ENCODE results near the gene KCNC3. TPM values are rescaled to one million over a fixed set of nuclear protein-coding genes. Genes with fewer than 3 reads are reported as not detected.

Gene KCNC3
- total and polyA plus RNA-seq, 10 of the 15 experiments (the other 5 are each of a cell fraction or from before 2014, with no cell fraction given), result 0.08 to 3.8 (median 0.44) TPM; not detected in 2

DNA sequence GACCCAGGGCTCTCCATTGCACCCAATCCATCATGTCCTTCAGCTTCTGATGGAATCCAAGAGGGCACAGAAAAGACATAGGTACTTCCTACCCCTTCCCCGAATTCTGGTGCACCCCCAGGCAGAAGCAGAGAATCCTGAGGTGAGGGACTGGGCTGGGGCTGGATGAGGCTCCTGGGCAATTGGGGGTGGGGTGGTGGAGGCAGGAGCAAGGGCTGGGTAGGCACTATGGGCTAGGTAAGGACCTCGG is 2.7 kb upstream of the KCNC3 start:
- H3K4me1 ChIP-seq (ENCODE audit: control insufficient read depth, insufficient read depth, low read length), result peaks cover 32% of the 10 kb centered on the region
- no peaks in the 10 kb centered on the region; the same call in 2 of the 3 replicates for H3K9me3 ChIP-seq (replicated peaks; ENCODE audit: control insufficient read depth, insufficient read depth, low read length)
- in situ Hi-C loops (cut with MboI) (loop anchor here (25.0 kb wide), 1 partner anchor 1030 kb away; the partner anchor contains the start of genes CLDND2, ETFB and NKG7), intact Hi-C loops (cut with micrococcal nuclease; ENCODE audit: unreplicated experiment) (no loop called here)
- H3K27me3 ChIP-seq (replicated peaks in 1 of 2; ENCODE audit: control insufficient read depth in 2 of 2, insufficient read depth in 2 of 2, low read length in 1 of 2), result peaks cover 0 to 8% of the 10 kb centered on the region in 2 experiments; a peak in 3 of 4 replicates
- POLR2A ChIA-PET, result interaction anchor here (3.1 kb wide), 1 partner anchor 11 kb away, joined by 30 read pairs; no protein-coding TSS in a partner anchor
- H3K27ac ChIP-seq (ENCODE audit: control insufficient read depth, insufficient read depth), result peak overlapping the region; percentile 74
- peaks cover 9 to 17% of the 10 kb centered on the region in 2 experiments; a peak in 3 of 4 replicates for H3K36me3 ChIP-seq (ENCODE audit: control insufficient read depth in 2 of 2, insufficient read depth in 2 of 2, low read length in 1 of 2)
- H3K79me2 ChIP-seq (ENCODE audit: control insufficient read depth, insufficient read depth, low read length), result no peaks in the 10 kb centered on the region
- CTCF ChIA-PET, result interaction anchor here (1.0 to 2.9 kb wide), 2 partner anchors 10 to 184 kb away, joined by 3 to 11 read pairs; no protein-coding TSS in a partner anchor
- H3K4me2 ChIP-seq (ENCODE audit: control insufficient read depth, insufficient read depth), result peak overlapping the region; percentile 95
- TF ChIP-seq CBX3 (IDR thresholded peaks at IDR 0.05; ENCODE audit: borderline replicate concordance, low read depth) (no peak), TBL1XR1 (IDR thresholded peaks at IDR 0.05; ENCODE audit: low read depth, low read length) (no peak), POLR2A (IDR thresholded peaks at IDR 0.05; ENCODE audit: low read depth, low read length) (0 out of 2 replicates have a peak, but pooled peaks have one; percentile 62), SMAD1 (IDR thresholded peaks at IDR 0.05; ENCODE audit: low read depth, partially characterized antibody) (no peak)
- TSS peak; percentile 66 for BruUV-seq (replicated peaks)
- H3K4me3 ChIP-seq, result peak overlapping the region; percentile 66
- FAIRE-seq, result no peak
- 0% methylated on average over 2 of the region's 2 CpGs for WGBS (ENCODE audit: insufficient coverage, insufficient replicate concordance, low lambda C conversion rate, missing lambda C conversion rate)
- no peak for DNase-seq (ENCODE audit: low read depth, low spot score)
- SMC1A ChIA-PET (ENCODE audit: uncharacterized antibody, unreplicated experiment), result interaction anchor here (2.7 to 3.7 kb wide), 3 partner anchors 9 to 26 kb away, joined by 8 to 49 read pairs (median 13); no protein-coding TSS in a partner anchor
- ATAC-seq, result no peak
- peak overlapping the region; percentile 36 for H3K9ac ChIP-seq (ENCODE audit: control insufficient read depth, insufficient read depth, low read length)
- H2AFZ ChIP-seq (ENCODE audit: control insufficient read depth, low read depth, low read length), result no peak overlapping the region
- RAD21 ChIA-PET (ENCODE audit: unreplicated experiment), result interaction anchor here (2.6 kb wide), 1 partner anchor 11 kb away, joined by 20 read pairs; no protein-coding TSS in a partner anchor
- no peaks in the 10 kb centered on the region for H4K20me1 ChIP-seq (ENCODE audit: control insufficient read depth, insufficient read depth)

DNA sequence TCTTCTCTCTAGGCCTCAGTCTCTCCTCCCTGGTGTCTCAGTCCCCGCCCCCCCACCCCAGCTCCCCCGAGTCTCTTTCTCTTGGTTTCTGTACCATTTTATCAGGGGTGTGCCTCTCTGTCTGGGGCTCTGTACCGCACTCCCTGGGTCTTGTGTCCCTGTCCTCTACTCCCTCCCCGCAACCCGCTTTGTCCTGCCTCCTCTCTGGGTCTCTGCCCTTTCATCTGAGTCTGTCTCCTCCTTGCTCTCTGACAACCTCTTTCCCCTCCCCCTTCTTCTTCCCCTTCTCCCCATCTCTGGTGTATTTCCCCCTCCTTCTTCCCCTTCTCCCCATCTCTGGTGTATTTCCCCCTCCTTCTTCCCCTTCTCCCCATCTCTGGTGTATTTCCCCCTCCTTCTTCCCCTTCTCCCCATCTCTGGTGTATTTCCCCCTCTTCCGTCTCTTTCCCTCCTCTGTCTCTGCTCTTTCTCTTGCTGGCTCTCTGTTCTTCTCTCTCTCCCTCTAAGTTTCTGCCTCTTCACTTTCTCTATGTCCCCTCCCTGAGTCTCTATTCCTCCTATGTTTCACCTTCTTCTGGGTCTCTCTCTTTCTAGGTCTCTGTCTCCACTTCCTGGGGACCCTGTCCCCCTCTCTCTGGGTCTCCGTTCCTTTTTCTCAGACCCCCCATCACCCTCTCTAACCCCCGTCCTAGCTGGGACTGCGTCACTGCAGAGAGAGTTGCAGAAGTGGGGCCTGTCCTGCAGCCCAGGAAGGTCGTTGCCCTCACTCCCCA is 2.2 kb upstream of the KCNC3 start:
- Histone ChIP-seq H3K79me2 (ENCODE audit: control insufficient read depth, insufficient read depth, low read length) (no peaks in the 10 kb centered on the region), H2AFZ (ENCODE audit: control insufficient read depth, low read depth, low read length) (no peak overlapping the region), H3K27ac (ENCODE audit: control insufficient read depth, insufficient read depth) (peak overlapping the region; percentile 74), H3K27me3 (replicated peaks in 1 of 2; ENCODE audit: control insufficient read depth in 2 of 2, insufficient read depth in 2 of 2, low read length in 1 of 2) (peaks cover 0 to 11% of the 10 kb centered on the region in 2 experiments; a peak in 3 of 4 replicates), H4K20me1 (ENCODE audit: control insufficient read depth, insufficient read depth) (no peaks in the 10 kb centered on the region), H3K9me3 (replicated peaks; ENCODE audit: control insufficient read depth, insufficient read depth, low read length) (no peaks in the 10 kb centered on the region; the same call in 2 of the 3 replicates), H3K4me1 (ENCODE audit: control insufficient read depth, insufficient read depth, low read length) (peaks cover 31% of the 10 kb centered on the region), H3K4me2 (ENCODE audit: control insufficient read depth, insufficient read depth) (peak overlapping the region; percentile 95), H3K4me3 (peak overlapping the region; percentile 66), H3K9ac (ENCODE audit: control insufficient read depth, insufficient read depth, low read length) (peak overlapping the region; percentile 36), H3K36me3 (ENCODE audit: control insufficient read depth in 2 of 2, insufficient read depth in 2 of 2, low read length in 1 of 2) (peaks cover 5 to 12% of the 10 kb centered on the region in 2 experiments; a peak in 3 of 4 replicates)
- FAIRE-seq, result no peak
- intact Hi-C loops (cut with micrococcal nuclease; ENCODE audit: unreplicated experiment) (no loop called here), in situ Hi-C loops (cut with MboI) (loop anchor here (25.0 kb wide), 1 partner anchor 1031 kb away; the partner anchor contains the start of genes CLDND2, ETFB and NKG7)
- ChIA-PET POLR2A (interaction anchor here (3.1 kb wide), 1 partner anchor 11 kb away, joined by 30 read pairs; no protein-coding TSS in a partner anchor), SMC1A (ENCODE audit: uncharacterized antibody, unreplicated experiment) (interaction anchor here (2.7 to 3.7 kb wide), 3 partner anchors 10 to 26 kb away, joined by 8 to 49 read pairs (median 13); no protein-coding TSS in a partner anchor), CTCF (interaction anchor here (1.0 to 2.9 kb wide), 2 partner anchors 10 to 183 kb away, joined by 3 to 11 read pairs; no protein-coding TSS in a partner anchor), RAD21 (ENCODE audit: unreplicated experiment) (no interaction called here)
- ATAC-seq, result no peak
- no peak for DNase-seq (ENCODE audit: low read depth, low spot score)
- no TSS peak for BruUV-seq (replicated peaks)
- 0% methylated on average over 8 of the region's 10 CpGs for WGBS (ENCODE audit: insufficient coverage, insufficient replicate concordance, low lambda C conversion rate, missing lambda C conversion rate)
- TF ChIP-seq BRCA1 (IDR thresholded peaks at IDR 0.05; ENCODE audit: low read depth, low read length) (no peak), SRF (IDR thresholded peaks at IDR 0.05; ENCODE audit: low read depth in 2 of 2, low read length in 2 of 2) (no peak), YBX1 (IDR thresholded peaks at IDR 0.05) (0 out of 2 replicates have a peak, but pooled peaks have one; percentile 13), MEF2B (IDR thresholded peaks at IDR 0.05; ENCODE audit: partially characterized antibody, poor library complexity, severe bottlenecking) (no peak), NFYA (IDR thresholded peaks at IDR 0.05; ENCODE audit: borderline replicate concordance, low read depth, low read length) (no peak), ETV6 (conservative IDR thresholded peaks at IDR 0.05 in 1 of 2, IDR thresholded peaks at IDR 0.05 in 1 of 2; ENCODE audit: borderline replicate concordance in 1 of 2, low read depth in 1 of 2) (no peak), MYC (IDR thresholded peaks at IDR 0.05; ENCODE audit: insufficient read depth, insufficient read length, insufficient replicate concordance, low read length, severe bottlenecking) (no peak), PAX5 (IDR thresholded peaks at IDR 0.05; ENCODE audit: borderline replicate concordance, low read depth, low read length) (no peak), NBN (IDR thresholded peaks at IDR 0.05) (peak; percentile 17; the same call in 1 of the 2 replicates), TCF12 (IDR thresholded peaks at IDR 0.05; ENCODE audit: low read depth, low read length) (no peak), POLR2A (IDR thresholded peaks at IDR 0.05; ENCODE audit: low read depth, low read length) (no peak; the same call in 1 of the 2 replicates)
- TF ChIP-seq, protein P1, sequence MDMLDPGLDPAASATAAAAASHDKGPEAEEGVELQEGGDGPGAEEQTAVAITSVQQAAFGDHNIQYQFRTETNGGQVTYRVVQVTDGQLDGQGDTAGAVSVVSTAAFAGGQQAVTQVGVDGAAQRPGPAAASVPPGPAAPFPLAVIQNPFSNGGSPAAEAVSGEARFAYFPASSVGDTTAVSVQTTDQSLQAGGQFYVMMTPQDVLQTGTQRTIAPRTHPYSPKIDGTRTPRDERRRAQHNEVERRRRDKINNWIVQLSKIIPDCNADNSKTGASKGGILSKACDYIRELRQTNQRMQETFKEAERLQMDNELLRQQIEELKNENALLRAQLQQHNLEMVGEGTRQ (IDR thresholded peaks at IDR 0.05; ENCODE audit: borderline replicate concordance, low read depth, low read length), result no peak
